ENCODE measurements around the gene LAMA3.

GRCh38 chr18:23732439-23732838, 43.2 kb downstream of the LAMA3 start:
- TF ChIP-seq GATA2 (IDR thresholded peaks at IDR 0.05; ENCODE audit: insufficient read depth, insufficient read length, low read depth, low read length) (no peak), CTCF (IDR thresholded peaks at IDR 0.05; ENCODE audit: extremely low read depth in 1 of 2, insufficient read depth in 1 of 2, low read depth in 1 of 2, low read length in 2 of 2) (no peak), EZH2 (IDR thresholded peaks at IDR 0.05; ENCODE audit: borderline replicate concordance, low read depth, low read length, severe bottlenecking) (no peak)

All from endothelial cell of umbilical vein (primary cell).